Occipital lobe (tissue), 2 donors: ENCODE data around the gene RAB3IL1. TPM values are rescaled to one million over a fixed set of nuclear protein-coding genes. Genes with fewer than 3 reads are reported as not detected.
"Not testable (repeated sequence)": the region's sequence is repeated elsewhere in the genome, so short reads cannot be mapped to it uniquely, and the experiment has no call there.

ENCODE experiments used
- DNase-seq: peaks from one replicate; lab custom pipeline; 2025; lab: John Stamatoyannopoulos, UW
- total RNA-seq: library from RNA; depleted of rRNA; stranded (reverse); fragments of >200 nt; gene quantifications from one replicate; pipeline ENCODE4 v1.2.3, GENCODE V29; 2014

RAB3IL1 gene
- 2.3 TPM for total RNA-seq

GRCh38 chr11:61917334-61918109 lies at the start of gene RAB3IL1:
RAB3IL1 (minus strand) TSS chr11:61917566; CDS start chr11:61917367, 199 bp downstream.
- DNase-seq, result no peak

GRCh38 chr11:61966734-61967115 lies 49.4 kb upstream of the RAB3IL1 start:
- no peak for DNase-seq

- not testable (repeated sequence) for DNase-seq
Observed at GRCh38 chr11:61964666-61965271, 47.4 kb upstream of the RAB3IL1 start.

GRCh38 chr11:61964058-61964665 lies 46.8 kb upstream of the RAB3IL1 start:
- no peak for DNase-seq

GRCh38 chr11:61963282-61964057 lies 46.1 kb upstream of the RAB3IL1 start:
- DNase-seq, result no peak

GRCh38 chr11:61963016-61963281 lies 45.6 kb upstream of the RAB3IL1 start:
- DNase-seq, result no peak

GRCh38 chr11:61962213-61963015 lies 45.0 kb upstream of the RAB3IL1 start:
- DNase-seq, result no peak

GRCh38 chr11:61961570-61962212 lies 44.3 kb upstream of the RAB3IL1 start:
- DNase-seq, result peak; percentile 47

GRCh38 chr11:61960532-61960931 lies 43.2 kb upstream of the RAB3IL1 start:
- DNase-seq, result no peak

GRCh38 chr11:61959678-61960077 lies 42.3 kb upstream of the RAB3IL1 start:
- DNase-seq, result no peak

- DNase-seq, result no peak
Observed at GRCh38 chr11:61959114-61959513, 41.7 kb upstream of the RAB3IL1 start.

GRCh38 chr11:61958590-61958989 lies 41.2 kb upstream of the RAB3IL1 start:
- no peak for DNase-seq

- DNase-seq, result no peak
Observed at GRCh38 chr11:61957021-61957770, 39.8 kb upstream of the RAB3IL1 start.

GRCh38 chr11:61956191-61957020 lies 39.0 kb upstream of the RAB3IL1 start:
- no peak for DNase-seq

- no peak for DNase-seq
Observed at GRCh38 chr11:61955422-61956135, 38.2 kb upstream of the RAB3IL1 start.

GRCh38 chr11:61954851-61955421 lies 37.6 kb upstream of the RAB3IL1 start:
- no peak for DNase-seq

GRCh38 chr11:61954106-61954850 lies 36.9 kb upstream of the RAB3IL1 start:
- no peak for DNase-seq
